Measurements from ENCODE around the gene MICB.

DNA sequence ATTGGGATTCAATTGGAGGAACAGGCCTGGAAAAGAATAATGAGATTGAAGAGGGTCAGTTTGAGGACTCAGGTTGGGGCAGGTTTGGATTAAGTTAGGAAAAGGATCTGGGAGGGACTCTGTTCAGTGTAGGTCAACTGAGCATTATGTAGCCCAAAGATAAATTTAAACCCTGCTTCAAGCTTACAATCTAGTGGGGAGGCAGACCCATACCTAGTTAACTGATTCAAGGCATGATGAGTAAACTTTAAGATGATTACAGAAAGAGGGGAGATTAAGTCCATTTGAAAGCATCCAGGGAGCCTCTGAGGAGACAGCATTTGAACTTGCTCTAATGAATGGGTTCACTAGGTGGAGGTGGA is 62.7 kb downstream of the MICB start:
- no peak for TF ChIP-seq EZH2 (IDR thresholded peaks at IDR 0.05; ENCODE audit: insufficient read depth, low read length)
- TF ChIP-seq, protein P1, sequence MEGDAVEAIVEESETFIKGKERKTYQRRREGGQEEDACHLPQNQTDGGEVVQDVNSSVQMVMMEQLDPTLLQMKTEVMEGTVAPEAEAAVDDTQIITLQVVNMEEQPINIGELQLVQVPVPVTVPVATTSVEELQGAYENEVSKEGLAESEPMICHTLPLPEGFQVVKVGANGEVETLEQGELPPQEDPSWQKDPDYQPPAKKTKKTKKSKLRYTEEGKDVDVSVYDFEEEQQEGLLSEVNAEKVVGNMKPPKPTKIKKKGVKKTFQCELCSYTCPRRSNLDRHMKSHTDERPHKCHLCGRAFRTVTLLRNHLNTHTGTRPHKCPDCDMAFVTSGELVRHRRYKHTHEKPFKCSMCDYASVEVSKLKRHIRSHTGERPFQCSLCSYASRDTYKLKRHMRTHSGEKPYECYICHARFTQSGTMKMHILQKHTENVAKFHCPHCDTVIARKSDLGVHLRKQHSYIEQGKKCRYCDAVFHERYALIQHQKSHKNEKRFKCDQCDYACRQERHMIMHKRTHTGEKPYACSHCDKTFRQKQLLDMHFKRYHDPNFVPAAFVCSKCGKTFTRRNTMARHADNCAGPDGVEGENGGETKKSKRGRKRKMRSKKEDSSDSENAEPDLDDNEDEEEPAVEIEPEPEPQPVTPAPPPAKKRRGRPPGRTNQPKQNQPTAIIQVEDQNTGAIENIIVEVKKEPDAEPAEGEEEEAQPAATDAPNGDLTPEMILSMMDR (IDR thresholded peaks at IDR 0.05; ENCODE audit: insufficient read depth, low read depth, low read length) = no peak
